ENCODE results near the gene ADORA2A. TPM values are rescaled to one million over a fixed set of nuclear protein-coding genes. Genes with fewer than 3 reads are reported as not detected.

ADORA2A gene
- total and polyA plus RNA-seq, 2 of the 13 experiments (the other 11 are each of a cell fraction or from before 2014, with no cell fraction given), result 3.3 to 5.0 TPM

- TF ChIP-seq RARA (CRISPR knock-in tag; IDR thresholded peaks at IDR 0.05) (peak; percentile 22; the same call in 1 of the 2 replicates), ZNF30 (CRISPR knock-in tag; IDR thresholded peaks at IDR 0.05) (no peak), ARID5B (CRISPR knock-in tag; IDR thresholded peaks at IDR 0.05) (0 out of 2 replicates have a peak, but pooled peaks have one; percentile 41), IRF1 (CRISPR knock-in tag; IDR thresholded peaks at IDR 0.05; ENCODE audit: low read depth) (no peak), XRCC5 (optimal IDR thresholded peaks at IDR 0.05; ENCODE audit: low read length) (no peak), SMAD9 (CRISPR knock-in tag; IDR thresholded peaks at IDR 0.05) (no peak), KAT7 (CRISPR knock-in tag; IDR thresholded peaks at IDR 0.05; ENCODE audit: borderline replicate concordance) (no peak), ZNF44 (CRISPR knock-in tag; IDR thresholded peaks at IDR 0.05) (no peak), ZNF430 (CRISPR knock-in tag; IDR thresholded peaks at IDR 0.05) (no peak), ETV6 (CRISPR knock-in tag; conservative IDR thresholded peaks at IDR 0.05) (no peak), TSC22D2 (CRISPR knock-in tag; IDR thresholded peaks at IDR 0.05; ENCODE audit: borderline replicate concordance) (no peak), ZNF234 (CRISPR knock-in tag; conservative IDR thresholded peaks at IDR 0.05) (no peak)
These were observed 28.5 kb downstream of the ADORA2A start (continued) for GRCh38 chr22:24455751-24456426.

Data from HepG2 (cell line).